Measurements from ENCODE around the gene AHSP. TPM values are rescaled to one million over a fixed set of nuclear protein-coding genes. Genes with fewer than 3 reads are reported as not detected.
A peak's percentile ranks its signal among the peaks of the same experiment; 100 is the strongest.

Gene AHSP
- total RNA-seq, 4 donors from 2014 or later, result not detected

GRCh38 chr16:31484491-31485171 is 43.1 kb upstream of the AHSP start:
- H3K27ac ChIP-seq, result no peak overlapping the region
- no peaks in the 10 kb centered on the region for H3K27me3 ChIP-seq
- H3K4me3 ChIP-seq (replicated peaks in 1 of 3), result no peak overlapping the region
- peaks cover 12 to 20% of the 10 kb centered on the region in 2 donors for H3K4me1 ChIP-seq
- no peaks in the 10 kb centered on the region for H3K36me3 ChIP-seq
- no peak for TF ChIP-seq CTCF (IDR thresholded peaks at IDR 0.05)
- no peak for TF ChIP-seq POLR2A (IDR thresholded peaks at IDR 0.05)
- no peaks in the 10 kb centered on the region for H3K9me3 ChIP-seq
- intact Hi-C loops (cut with DNase I), result no loop called here
- WGBS, 2 donors, result 53 to 59% methylated on average over 5 to 14 of the region's 14 CpGs
- DNase-seq, result peak in 1 of 2 donors; percentile 23

- DNase-seq, result no peak
- TF ChIP-seq CTCF (IDR thresholded peaks at IDR 0.05) (no peak), POLR2A (IDR thresholded peaks at IDR 0.05) (no peak)
Observed at GRCh38 chr16:31485571-31485970, 42.1 kb upstream of the AHSP start.

GRCh38 chr16:31486045-31486444 is 41.7 kb upstream of the AHSP start:
- TF ChIP-seq CTCF (IDR thresholded peaks at IDR 0.05) (no peak), POLR2A (IDR thresholded peaks at IDR 0.05) (no peak)
- DNase-seq, result no peak

More at GRCh38 chr16:31485571-31485970, 42.1 kb upstream of the AHSP start:
- no peaks in the 10 kb centered on the region for H3K27me3 ChIP-seq
- H3K4me3 ChIP-seq (replicated peaks in 1 of 3), result no peak overlapping the region
- intact Hi-C loops (cut with DNase I), result no loop called here
- H3K27ac ChIP-seq, result no peak overlapping the region
- 95 to 96% methylated on average over 14 to 17 of the region's 17 CpGs for WGBS, 2 donors
- H3K36me3 ChIP-seq, result no peaks in the 10 kb centered on the region
- H3K4me1 ChIP-seq, result peaks cover 12 to 20% of the 10 kb centered on the region in 2 donors
- no peaks in the 10 kb centered on the region for H3K9me3 ChIP-seq

GRCh38 chr16:31487071-31487719 is 40.5 kb upstream of the AHSP start:
- Histone ChIP-seq H3K36me3 (peaks cover 0 to 4% of the 10 kb centered on the region in 2 donors), H3K4me1 (peaks cover 12 to 20% of the 10 kb centered on the region in 2 donors), H3K9me3 (no peaks in the 10 kb centered on the region), H3K27ac (no peak overlapping the region), H3K27me3 (no peaks in the 10 kb centered on the region), H3K4me3 (replicated peaks in 1 of 3) (peak overlapping the region; percentile 14 to 51 (median 22))
- WGBS, 2 donors, result 32 to 65% methylated on average over 5 to 12 of the region's 48 CpGs
- no peak for TF ChIP-seq CTCF (IDR thresholded peaks at IDR 0.05)
- TF ChIP-seq POLR2A (IDR thresholded peaks at IDR 0.05), result no peak
- no peak for DNase-seq
- intact Hi-C loops (cut with DNase I), result no loop called here

More at GRCh38 chr16:31486045-31486444, 41.7 kb upstream of the AHSP start:
- Histone ChIP-seq H3K27ac (no peak overlapping the region), H3K27me3 (no peaks in the 10 kb centered on the region), H3K36me3 (no peaks in the 10 kb centered on the region), H3K9me3 (no peaks in the 10 kb centered on the region), H3K4me3 (replicated peaks in 1 of 3) (no peak overlapping the region), H3K4me1 (peaks cover 12 to 20% of the 10 kb centered on the region in 2 donors)
- WGBS, 2 donors, result 92 to 95% methylated on average over 5 of the region's 5 CpGs
- intact Hi-C loops (cut with DNase I), result no loop called here

Data from thyroid gland (tissue), 4 donors.